ENCODE results near the gene PIEZO1.

PIEZO1 gene

GRCh38 chr16:88718178-88718577, 66.8 kb downstream of the PIEZO1 start:
- no peak for DNase-seq (ENCODE audit: low spot score)

- no peak for DNase-seq (ENCODE audit: low spot score)
Measured at GRCh38 chr16:88716601-88717001, 68.4 kb downstream of the PIEZO1 start.

- no peak for DNase-seq (ENCODE audit: low spot score)
Measured at GRCh38 chr16:88716201-88716600, 68.8 kb downstream of the PIEZO1 start.

GRCh38 chr16:88715312-88716190, 69.5 kb downstream of the PIEZO1 start:
- no peak for DNase-seq (ENCODE audit: low spot score)

- no peak for DNase-seq (ENCODE audit: low spot score)
Measured at GRCh38 chr16:88714420-88715302, 70.4 kb downstream of the PIEZO1 start.

- no peak for DNase-seq (ENCODE audit: low spot score)
Measured at GRCh38 chr16:88713568-88714419, 71.2 kb downstream of the PIEZO1 start.

GRCh38 chr16:88713054-88713453, 72.0 kb downstream of the PIEZO1 start:
- DNase-seq (ENCODE audit: low spot score): no peak

GRCh38 chr16:88712362-88712979, 72.5 kb downstream of the PIEZO1 start:
- DNase-seq (ENCODE audit: low spot score): no peak

GRCh38 chr16:88711750-88712340, 73.2 kb downstream of the PIEZO1 start:
- no peak for DNase-seq (ENCODE audit: low spot score)

GRCh38 chr16:88710556-88710955, 74.5 kb downstream of the PIEZO1 start:
- DNase-seq (ENCODE audit: low spot score): no peak

GRCh38 chr16:88706965-88707826, 77.8 kb downstream of the PIEZO1 start:
- no peak for DNase-seq (ENCODE audit: low spot score)

- peak; percentile 93 for DNase-seq (ENCODE audit: low spot score)
Measured at GRCh38 chr16:88706229-88706964, 78.6 kb downstream of the PIEZO1 start, which contains the start of the genes CTU2 and RNF166. Gene CTU2 (plus strand): TSS chr16:88706503. CDS start chr16:88706531, 28 bp downstream. Gene RNF166 (minus strand): TSS chr16:88706408. CDS start chr16:88706325, 83 bp downstream.

GRCh38 chr16:88705801-88706228, 79.2 kb downstream of the PIEZO1 start:
- no peak for DNase-seq (ENCODE audit: low spot score)

GRCh38 chr16:88705076-88705684, 79.8 kb downstream of the PIEZO1 start:
- DNase-seq (ENCODE audit: low spot score): no peak

GRCh38 chr16:88703486-88704309, 81.3 kb downstream of the PIEZO1 start:
- DNase-seq (ENCODE audit: low spot score): no peak

- DNase-seq (ENCODE audit: low spot score): no peak
Measured at GRCh38 chr16:88702371-88703210, 82.4 kb downstream of the PIEZO1 start.

Data from ecto neural progenitor cell (in vitro differentiated cells).